GM19099 (cell line): ENCODE measurements around the gene ALPP.

Source experiments
- POLR2A ChIP-seq: IDR thresholded peaks from 3 replicates; pipeline ENCODE4 v1.6.1; 2011; ENCODE audit warnings: low read depth; ENCODE audit not compliant: insufficient read length; ENCODE audit errors: extremely low read depth

ALPP gene

DNA sequence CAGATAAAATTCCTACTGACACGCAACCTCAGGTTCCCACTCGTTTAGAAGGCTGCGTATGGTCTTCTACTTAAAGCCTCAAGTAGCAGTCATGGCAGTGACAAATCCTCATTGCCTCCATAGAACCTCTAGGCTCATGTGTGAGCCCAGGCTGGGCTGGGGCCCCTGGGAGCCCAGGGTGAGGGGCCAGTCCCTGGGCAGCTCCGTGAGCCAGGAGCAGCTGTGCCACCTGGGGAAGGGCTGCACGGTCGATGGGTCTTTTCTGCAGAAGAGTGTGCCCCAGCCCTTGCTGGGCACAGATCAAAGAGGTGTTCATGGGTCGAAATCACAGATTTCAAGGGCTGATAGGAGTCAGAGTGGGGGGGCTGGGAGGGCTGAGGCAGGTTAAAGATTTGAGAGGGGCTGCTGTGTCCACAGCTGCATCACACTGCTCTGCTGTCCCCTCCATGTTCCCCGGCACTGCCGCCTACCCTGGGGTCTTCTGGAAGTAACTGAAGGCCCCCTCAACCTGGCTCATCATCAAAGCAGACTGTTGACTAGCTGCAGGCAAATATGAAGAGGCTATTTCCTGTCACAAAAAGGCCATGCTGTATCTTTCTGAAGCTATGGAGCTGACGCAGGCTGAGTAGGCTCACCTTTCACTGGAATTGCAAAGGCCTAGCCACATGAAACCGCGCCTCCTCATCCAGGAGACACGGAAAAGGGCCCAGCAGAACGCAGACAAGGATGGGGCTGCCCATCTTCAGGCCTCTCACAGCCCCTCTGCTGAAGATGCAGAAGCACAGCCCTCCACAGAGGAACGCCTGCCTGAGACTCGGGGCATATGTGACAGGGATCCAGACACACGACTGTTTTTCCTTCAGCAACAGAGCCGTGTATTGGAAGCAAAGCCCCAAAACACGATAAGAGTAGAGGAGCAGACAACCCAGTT, 35.7 kb upstream of the ALPP start:
- no peak for TF ChIP-seq POLR2A

DNA sequence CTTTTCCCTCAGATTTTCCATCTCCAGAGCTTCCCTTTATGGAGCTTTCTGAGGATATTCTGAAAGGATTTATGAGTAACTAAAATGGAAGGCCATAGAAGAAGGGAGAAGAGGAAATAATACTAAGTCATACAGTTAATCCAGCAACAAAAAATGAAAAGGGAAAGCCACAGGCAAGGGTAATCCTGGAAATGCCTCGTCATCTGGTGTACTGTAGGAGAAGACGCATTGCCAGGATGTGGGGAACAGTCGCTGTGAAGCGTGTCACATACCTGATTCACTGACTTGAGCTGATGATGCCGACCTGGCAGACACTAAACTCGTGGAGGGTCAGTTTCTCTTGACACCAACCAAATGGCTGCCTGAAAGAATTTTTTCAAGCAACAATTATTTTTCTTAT, 34.7 kb upstream of the ALPP start:
- no peak for TF ChIP-seq POLR2A

DNA sequence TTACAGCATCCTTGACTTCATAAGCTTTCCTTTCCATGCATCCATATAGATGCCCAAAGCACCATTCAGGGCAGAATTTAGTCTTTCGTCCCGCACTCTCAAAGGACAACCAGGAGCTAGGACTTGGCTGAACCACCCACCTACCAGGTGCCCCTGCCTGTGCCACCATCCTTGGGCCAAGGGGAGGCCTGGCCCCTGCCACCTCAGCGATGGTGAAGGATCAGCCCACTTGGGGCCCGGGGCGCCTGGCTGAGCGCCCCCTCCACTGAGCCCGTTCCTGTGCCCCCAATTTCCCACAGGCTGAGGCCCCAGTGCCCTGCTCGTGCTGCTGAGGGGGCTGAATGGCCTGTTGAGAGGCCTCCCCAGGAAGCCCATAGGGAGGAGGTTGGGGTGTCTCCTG, 33.3 kb upstream of the ALPP start:
- no peak for TF ChIP-seq POLR2A

DNA sequence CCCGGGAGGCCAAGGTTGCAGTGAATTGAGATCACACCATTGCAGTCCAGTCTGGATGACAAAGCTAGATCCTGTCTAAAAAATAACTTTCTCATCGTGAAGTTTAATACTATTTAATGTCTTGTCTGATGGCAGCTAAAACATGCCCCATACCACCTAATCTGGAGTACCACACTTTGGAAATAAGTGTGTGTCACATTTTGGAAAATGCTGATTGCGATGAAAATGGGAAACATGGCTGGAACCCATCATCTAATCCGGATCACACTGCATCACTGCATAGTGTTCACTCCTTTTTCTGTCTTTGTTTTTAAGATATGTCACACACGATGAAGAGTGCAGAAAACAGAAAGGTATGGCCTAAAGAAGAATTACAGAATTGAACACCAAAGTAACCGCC, 31.2 kb upstream of the ALPP start:
- no peak for TF ChIP-seq POLR2A

DNA sequence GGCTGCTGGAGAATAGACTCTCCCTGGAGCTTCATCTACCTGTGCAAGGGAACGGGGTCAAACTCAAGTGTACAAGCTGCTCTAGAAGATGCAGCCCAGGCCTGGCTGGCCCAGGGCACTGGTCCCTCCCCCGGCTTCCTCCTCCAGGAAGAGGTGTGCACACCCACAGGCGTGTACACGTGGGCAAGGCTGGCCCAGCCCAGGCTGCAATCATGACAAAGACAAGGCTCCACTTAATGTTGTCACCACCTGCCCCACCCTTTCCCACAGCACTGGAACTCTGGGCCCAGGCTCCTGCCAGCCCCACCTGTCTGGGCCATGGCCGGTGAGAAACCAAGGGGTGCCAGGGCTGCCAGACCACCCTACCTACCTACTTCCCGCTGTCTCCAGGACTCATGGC, 29.6 kb upstream of the ALPP start:
- no peak for TF ChIP-seq POLR2A

DNA sequence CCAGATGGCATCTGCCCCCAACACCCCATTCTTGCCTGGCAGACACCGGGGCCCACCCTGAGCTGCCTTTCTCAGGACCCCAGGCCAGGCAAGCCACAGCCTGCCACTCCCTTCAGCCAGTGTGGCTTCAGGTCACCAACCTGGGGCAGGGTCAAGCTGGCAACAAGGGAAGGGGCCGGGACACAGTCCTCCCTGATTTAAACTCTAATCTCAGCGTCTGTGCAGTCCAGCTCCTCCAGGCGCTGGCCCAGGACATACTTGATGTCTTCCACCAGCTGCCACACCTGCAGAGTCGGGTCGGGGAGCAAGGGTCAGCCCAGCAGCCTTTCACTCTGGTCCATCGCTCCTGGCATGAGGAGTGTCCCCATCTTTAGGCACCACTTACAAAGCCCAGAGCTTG, 29.0 kb upstream of the ALPP start:
- TF ChIP-seq POLR2A: no peak

DNA sequence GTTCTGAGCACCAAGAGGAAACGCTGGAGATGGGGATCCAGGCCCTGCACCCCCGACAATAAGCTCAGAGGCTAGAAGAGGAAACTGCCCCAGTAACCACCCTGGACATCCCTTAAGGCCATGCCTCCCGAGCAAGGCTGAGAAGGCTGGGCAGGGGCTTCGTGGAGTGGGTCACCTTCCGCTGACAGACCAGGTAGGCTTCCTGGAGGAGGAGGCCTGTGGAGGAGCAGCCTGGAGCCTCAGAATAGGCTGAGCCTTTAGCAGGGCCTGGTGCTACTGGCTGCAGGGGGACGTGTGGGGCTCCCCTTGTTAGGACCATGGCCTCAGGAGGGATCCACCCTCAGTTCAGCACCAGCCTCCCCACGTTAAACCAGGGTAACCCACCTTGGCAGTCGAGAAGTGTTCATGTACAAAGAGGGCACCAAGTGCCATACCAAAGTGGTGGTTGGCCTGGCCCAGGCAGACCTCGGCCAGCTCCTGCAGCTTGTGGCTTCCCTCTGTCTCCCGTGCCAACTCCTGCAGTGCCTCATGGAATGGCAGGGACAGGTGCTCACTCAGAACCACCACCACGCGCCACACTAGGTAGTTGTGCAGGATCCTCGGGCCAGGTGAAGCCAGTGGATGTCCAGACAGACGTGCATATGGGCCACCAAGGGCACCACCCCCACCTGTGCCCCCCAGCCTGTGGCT, 28.5 kb upstream of the ALPP start:
- no peak for TF ChIP-seq POLR2A

DNA sequence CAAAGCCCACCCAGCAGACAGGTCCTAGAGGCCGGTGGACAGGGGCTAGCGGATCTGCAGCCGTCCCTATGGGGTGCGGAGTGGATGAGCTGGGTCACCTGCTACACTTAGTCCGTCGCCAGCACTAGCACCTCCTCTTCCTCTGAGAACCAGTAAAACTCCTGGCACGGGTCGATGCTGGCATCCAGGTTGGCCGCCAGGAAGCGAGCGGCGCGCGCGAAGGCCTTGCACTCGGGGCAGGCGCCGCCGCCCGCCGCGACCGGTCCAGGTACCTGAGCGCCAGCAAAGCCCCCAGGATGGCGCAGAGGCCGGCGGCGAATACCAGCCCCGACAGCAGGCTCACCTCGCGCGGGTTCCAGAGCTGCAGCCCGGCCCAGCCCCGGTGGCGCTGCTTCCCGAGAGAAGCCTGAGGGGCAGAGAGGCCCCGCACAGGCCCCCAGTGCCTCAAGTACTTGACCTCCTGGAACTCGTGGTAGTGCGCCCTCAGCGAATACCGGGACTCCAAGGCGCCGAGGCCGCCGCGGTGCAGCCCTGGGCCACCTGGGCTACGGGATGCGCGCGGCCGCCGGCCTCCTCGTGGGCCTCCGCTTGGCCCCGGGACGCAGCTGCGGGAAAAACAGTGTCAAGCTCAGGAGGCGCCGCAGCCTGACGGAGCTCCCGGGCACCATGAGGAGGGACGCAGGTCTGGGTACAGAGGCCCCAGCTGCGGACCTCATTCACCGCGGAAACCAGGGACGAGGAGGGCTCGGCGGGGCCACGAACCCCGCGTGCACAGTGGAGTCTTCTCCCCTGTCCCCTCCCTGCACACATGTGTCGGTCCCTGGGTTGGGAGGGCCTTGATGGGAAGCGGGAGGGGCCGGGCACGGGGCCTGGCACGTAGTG, 27.5 kb upstream of the ALPP start:
- TF ChIP-seq POLR2A: no peak

DNA sequence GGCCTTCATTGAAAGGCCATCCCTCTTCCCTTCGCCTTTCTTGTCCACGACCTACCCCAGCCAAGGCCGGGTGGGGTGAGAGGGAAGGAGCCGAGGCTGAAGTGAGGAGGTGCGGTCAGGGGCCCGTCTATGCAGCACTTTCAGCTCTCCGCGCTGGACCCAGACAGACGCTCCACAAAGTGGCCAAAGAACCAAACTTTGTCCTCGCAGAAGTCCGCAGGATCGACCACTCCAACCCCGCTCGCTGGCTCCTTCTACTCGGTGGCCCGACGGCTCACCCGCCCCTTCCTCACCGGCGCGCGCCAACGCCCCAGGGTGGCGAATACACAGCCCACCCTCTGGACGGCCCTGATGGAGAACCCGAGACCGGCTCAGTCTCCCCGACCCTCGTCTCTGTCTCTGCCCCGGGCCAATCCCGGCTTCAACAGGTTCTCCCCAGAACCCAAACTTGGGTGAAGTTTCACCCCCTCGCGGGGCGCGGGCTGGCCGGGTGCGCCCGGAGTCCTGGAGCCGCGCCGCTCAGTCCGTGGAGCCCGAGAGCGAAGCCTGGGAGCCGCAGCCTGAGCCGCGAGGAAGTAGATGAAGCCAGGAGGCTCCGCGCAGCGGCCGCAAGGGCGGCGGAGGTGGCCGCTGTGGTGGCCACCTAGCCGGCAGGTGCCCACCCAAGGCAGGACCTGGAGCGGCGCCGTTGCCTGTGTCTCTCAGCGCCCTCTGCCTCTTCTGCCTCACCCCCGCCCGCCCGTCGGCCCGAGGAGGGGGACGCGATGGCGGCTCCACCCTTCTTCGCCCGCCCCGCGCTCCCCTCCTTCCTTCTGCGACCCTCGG, 26.7 kb upstream of the ALPP start:
- no peak for TF ChIP-seq POLR2A

DNA sequence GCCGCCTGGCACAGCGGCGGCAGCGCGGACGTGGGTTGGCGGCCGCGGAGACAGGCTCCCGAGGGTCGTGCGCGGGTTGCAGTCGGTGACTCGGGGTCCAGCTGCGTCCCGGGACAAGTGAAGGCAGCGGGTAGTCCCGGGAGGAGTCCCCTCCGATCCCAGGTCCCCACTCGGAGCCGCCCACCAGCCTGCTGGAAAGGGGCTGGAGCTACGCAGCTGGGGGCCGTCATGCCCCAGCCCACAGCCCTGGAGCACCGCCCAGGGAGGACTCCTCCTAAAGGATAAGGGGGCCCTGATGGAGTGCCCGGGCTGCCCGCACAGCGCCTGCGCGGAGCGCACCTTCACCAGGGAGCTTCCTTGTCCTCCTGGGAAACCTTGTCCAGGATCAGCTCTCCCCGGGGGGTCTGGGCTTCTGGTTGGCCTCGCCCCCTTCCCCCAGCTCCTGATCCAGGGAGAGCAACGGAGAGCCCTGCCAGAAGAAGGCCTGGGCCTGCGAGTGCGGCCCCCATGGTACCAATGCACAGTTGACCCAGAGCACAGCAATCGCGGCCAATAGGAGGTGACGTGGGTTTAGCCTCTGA, 25.9 kb upstream of the ALPP start:
- TF ChIP-seq POLR2A: no peak

DNA sequence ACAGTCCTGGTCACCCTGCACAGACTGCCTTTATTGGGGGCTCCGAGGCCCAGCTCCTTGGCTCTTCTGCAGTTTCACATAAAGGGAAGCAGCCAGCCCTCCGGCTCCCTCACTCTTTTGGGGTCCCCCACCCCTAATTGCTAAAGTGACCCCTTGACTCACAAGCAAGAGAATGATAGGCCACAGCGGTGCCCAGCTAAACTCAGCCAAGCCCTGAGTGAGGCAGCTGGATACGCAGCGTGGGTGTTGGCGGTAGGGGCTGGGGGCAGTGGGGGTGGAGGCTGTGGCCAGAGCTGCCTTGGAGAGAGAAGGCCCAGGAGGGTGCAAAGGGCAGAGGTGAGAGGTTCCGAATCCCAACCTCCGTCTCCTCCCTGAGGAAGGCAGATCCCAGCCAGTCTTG, 25.5 kb upstream of the ALPP start:
- TF ChIP-seq POLR2A: no peak

DNA sequence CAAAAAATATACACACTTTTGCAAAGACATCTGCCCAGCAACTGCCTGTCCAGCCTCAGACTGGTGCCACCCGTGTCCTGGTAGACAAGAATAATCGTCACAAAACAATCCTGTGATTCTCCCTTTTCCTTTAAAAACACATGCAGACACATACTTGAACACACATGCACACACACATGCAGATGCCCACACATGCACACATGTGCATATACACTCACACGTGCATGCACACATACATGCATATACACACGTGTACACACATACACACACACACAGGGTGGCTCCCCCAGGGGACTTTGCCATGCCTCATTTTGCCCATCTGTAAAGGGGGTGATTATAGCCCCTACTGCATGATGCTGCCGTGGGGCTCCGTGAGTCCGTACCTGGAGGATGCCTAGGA, 24.9 kb upstream of the ALPP start:
- no peak for TF ChIP-seq POLR2A

DNA sequence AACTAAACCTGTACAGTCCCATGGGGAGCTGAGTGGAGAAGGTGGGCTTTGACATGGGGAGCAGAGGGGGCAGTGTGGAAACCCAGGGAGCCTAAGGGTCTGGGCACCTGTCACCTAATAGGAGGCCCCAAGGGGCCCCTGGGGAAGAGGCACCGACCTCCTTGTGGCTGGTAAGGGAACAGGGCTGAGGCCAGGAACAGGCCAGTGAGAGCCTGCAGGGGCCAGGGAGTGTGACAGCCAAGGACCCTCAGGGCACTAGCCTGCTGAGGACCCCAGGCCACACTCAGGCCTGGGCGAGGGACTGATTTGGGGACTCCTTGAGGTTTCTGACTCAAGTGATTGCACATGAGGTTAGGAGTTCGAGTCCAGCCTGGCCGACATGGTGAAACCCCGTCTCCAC, 24.5 kb upstream of the ALPP start:
- no peak for TF ChIP-seq POLR2A

DNA sequence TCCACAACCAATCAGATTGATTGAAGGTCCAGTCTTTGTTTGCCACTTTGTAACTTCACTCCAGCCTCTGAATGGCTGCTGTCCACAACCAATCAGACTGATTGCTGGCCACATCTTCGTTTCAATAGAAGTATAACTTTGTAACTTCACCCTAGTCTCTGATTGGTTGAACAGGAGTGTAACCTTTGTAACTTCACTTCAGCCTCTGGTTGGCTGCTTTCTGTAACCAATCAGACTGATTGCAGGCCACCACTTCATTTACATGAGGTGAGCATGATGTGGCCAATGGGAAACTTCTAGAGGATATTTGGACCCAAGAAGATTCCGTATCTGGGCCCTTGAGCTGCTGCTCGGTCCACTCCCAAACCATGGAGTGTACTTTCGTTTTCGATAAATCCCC, 16.9 kb upstream of the ALPP start:
- no peak for TF ChIP-seq POLR2A
